Astrocyte (in vitro differentiated cells and primary cell): ENCODE data around the gene WDR59. TPM values are rescaled to one million over a fixed set of nuclear protein-coding genes. Genes with fewer than 3 reads are reported as not detected.

ENCODE experiments used
- DNase-seq: peaks from one replicate; pipeline ENCODE4 v3.0.0-alpha.2; 2010; ENCODE audit warnings: low read depth
- FAIRE-seq: peaks from 2 replicates; lab custom pipeline; 2011; peaks lifted over from hg19 to GRCh38; lab: Jason Lieb, UNC
- H2AFZ ChIP-seq: 2 replicates; pipeline ENCODE4 v1.6.0; 2012; ENCODE audit warnings: low read depth, low read length, inconsistent platforms
- H3K27ac ChIP-seq: 2 replicates; pipeline ENCODE4 v1.5.1; 2011; ENCODE audit warnings: low read depth, low read length, inconsistent platforms
- H3K27me3 ChIP-seq: 2 replicates; pipeline ENCODE4 v1.6.0; 2011; ENCODE audit warnings: low read length, inconsistent platforms; ENCODE audit not compliant: insufficient read depth
- H3K36me3 ChIP-seq: 2 replicates; pipeline ENCODE4 v1.5.1; 2011; ENCODE audit warnings: low read length, inconsistent platforms; ENCODE audit not compliant: insufficient read depth
- H3K4me1 ChIP-seq: 2 replicates; pipeline ENCODE4 v1.5.1; 2011; ENCODE audit warnings: low read length, inconsistent platforms; ENCODE audit not compliant: insufficient read depth
- H3K4me2 ChIP-seq: 2 replicates; pipeline ENCODE4 v1.6.0; 2012; ENCODE audit warnings: low read length, inconsistent platforms
- H3K4me3 ChIP-seq: 2 replicates; pipeline ENCODE4 v1.5.1; 2011; ENCODE audit warnings: low read depth, mild to moderate bottlenecking, low read length, inconsistent platforms; ENCODE audit not compliant: insufficient read depth
- H3K79me2 ChIP-seq: 2 replicates; pipeline ENCODE4 v1.6.0; 2012; ENCODE audit warnings: mild to moderate bottlenecking, low read length, inconsistent platforms; ENCODE audit not compliant: insufficient read depth
- H3K9ac ChIP-seq: 2 replicates; pipeline ENCODE4 v1.6.0; 2012; ENCODE audit warnings: mild to moderate bottlenecking, low read length, inconsistent platforms
- H3K9me3 ChIP-seq: 2 replicates; pipeline ENCODE4 v1.5.1; 2012; ENCODE audit warnings: low read depth, mild to moderate bottlenecking, low read length, inconsistent platforms; ENCODE audit not compliant: insufficient read depth
- H4K20me1 ChIP-seq: 2 replicates; pipeline ENCODE4 v1.6.0; 2012; ENCODE audit warnings: low read length, inconsistent platforms; ENCODE audit not compliant: insufficient read depth
- H3K27ac Mint-ChIP-seq: one replicate; pipeline ENCODE4 v1.8.0; 2021; ENCODE audit warnings: mild to moderate bottlenecking, mixed read lengths; ENCODE audit not compliant: unreplicated experiment
- H3K27me3 Mint-ChIP-seq: one replicate; pipeline ENCODE4 v1.8.0; 2021; ENCODE audit warnings: low read depth, mixed read lengths; ENCODE audit not compliant: unreplicated experiment
- H3K36me3 Mint-ChIP-seq: one replicate; pipeline ENCODE4 v1.8.0; 2021; ENCODE audit warnings: low read depth, mixed read lengths; ENCODE audit not compliant: unreplicated experiment
- H3K4me1 Mint-ChIP-seq: one replicate; pipeline ENCODE4 v1.8.0; 2021; ENCODE audit warnings: low read depth, mixed read lengths; ENCODE audit not compliant: unreplicated experiment
- H3K4me3 Mint-ChIP-seq: one replicate; pipeline ENCODE4 v1.8.0; 2021; ENCODE audit warnings: mild to moderate bottlenecking, moderate library complexity, mixed read lengths; ENCODE audit not compliant: unreplicated experiment
- H3K9me3 Mint-ChIP-seq: one replicate; pipeline ENCODE4 v1.8.0; 2021; ENCODE audit warnings: mild to moderate bottlenecking, mixed read lengths; ENCODE audit not compliant: unreplicated experiment
- CTCF ChIP-seq: IDR thresholded peaks from 2 replicates; pipeline ENCODE4 v1.5.1; 2011; ENCODE audit warnings: low read depth, mild to moderate bottlenecking, inconsistent platforms, low read length, moderate library complexity; ENCODE audit not compliant: insufficient read depth
- EZH2 ChIP-seq: IDR thresholded peaks from 2 replicates; pipeline ENCODE4 v1.6.1; 2012; ENCODE audit warnings: mild to moderate bottlenecking, low read length, inconsistent platforms; ENCODE audit not compliant: insufficient read depth
- total RNA-seq: library from RNA; stranded (reverse); gene quantifications from 2 replicates; pipeline ENCODE4 v1.2.1, GENCODE V29; 2021

Gene WDR59
- total RNA-seq, 1 donor from 2014 or later: 63.8 TPM

DNA sequence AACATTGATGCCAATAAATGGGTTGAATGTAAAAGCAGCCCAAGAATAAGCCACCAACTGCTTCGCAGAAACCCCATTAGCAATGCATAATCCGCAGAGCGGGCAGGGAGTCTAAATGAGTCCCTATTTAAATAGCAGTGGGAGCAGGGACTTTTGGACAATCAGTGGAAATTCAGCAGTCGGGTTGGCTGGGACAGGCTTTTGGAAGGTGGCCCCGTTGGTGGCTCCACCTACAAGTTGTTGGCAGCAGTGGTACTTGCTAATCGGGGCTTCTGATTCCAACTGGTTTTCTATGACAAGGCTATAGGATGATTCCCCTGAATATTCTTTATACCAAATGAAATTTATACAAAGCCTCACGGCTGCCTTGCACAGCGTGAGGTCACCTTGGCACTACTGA lies 86.3 kb downstream of the WDR59 start:
- DNase-seq (no peak), FAIRE-seq (no peak)
- Histone ChIP-seq H3K27me3 (no peaks in the 10 kb centered on the region), H3K36me3 (peaks cover 21% of the 10 kb centered on the region), H4K20me1 (peaks cover 4% of the 10 kb centered on the region), H3K9me3 (no peaks in the 10 kb centered on the region), H3K9ac (no peak overlapping the region), H2AFZ (no peak overlapping the region), H3K4me1 (peaks cover 4% of the 10 kb centered on the region), H3K27ac (no peak overlapping the region), H3K79me2 (no peaks in the 10 kb centered on the region), H3K4me2 (no peak overlapping the region), H3K4me3 (no peak overlapping the region)
- Mint-ChIP-seq H3K27me3 (no peaks in the 10 kb centered on the region), H3K27ac (no peak overlapping the region), H3K9me3 (no peaks in the 10 kb centered on the region), H3K4me3 (no peak overlapping the region), H3K4me1 (peaks cover 6% of the 10 kb centered on the region), H3K36me3 (peaks cover 25% of the 10 kb centered on the region)
- TF ChIP-seq CTCF (no peak), EZH2 (no peak)

GRCh38 chr16:74896389-74897370 lies 88.2 kb downstream of the WDR59 start:
- H3K4me3 Mint-ChIP-seq: no peak overlapping the region
- H3K27ac Mint-ChIP-seq: no peak overlapping the region
- H3K79me2 ChIP-seq: no peaks in the 10 kb centered on the region
- peaks cover 4% of the 10 kb centered on the region for H4K20me1 ChIP-seq
- no peak overlapping the region for H3K9ac ChIP-seq
- peaks cover 4% of the 10 kb centered on the region for H3K4me1 ChIP-seq
- no peak overlapping the region for H2AFZ ChIP-seq
- H3K36me3 ChIP-seq: peaks cover 15% of the 10 kb centered on the region
- H3K4me1 Mint-ChIP-seq: peaks cover 6% of the 10 kb centered on the region
- DNase-seq: peak; percentile 63
- FAIRE-seq: no peak
- TF ChIP-seq CTCF (no peak), EZH2 (no peak)
- no peak overlapping the region for H3K4me3 ChIP-seq
- no peaks in the 10 kb centered on the region for H3K27me3 Mint-ChIP-seq
- no peaks in the 10 kb centered on the region for H3K27me3 ChIP-seq
- no peaks in the 10 kb centered on the region for H3K9me3 ChIP-seq
- no peak overlapping the region for H3K4me2 ChIP-seq
- H3K36me3 Mint-ChIP-seq: peaks cover 15% of the 10 kb centered on the region
- no peaks in the 10 kb centered on the region for H3K9me3 Mint-ChIP-seq
- H3K27ac ChIP-seq: no peak overlapping the region

DNA sequence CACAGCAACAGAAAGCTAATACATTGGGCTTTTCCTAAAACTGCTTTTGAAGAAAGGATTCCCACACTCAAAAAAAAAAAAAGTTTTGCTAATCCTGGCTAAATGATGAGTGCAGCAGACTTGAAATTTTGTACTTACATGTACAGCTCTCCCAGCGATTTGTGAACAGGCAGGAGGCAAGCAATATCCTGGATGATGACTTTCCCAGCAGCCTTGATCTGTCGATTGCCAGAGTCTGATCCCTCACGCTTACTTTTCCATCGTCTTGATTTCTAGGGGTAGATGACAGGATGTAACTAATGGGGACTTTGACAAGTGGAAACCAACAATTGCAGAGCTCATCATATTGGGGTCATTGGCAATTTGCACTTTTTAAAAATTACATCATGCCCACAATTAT lies 91.4 kb downstream of the WDR59 start:
- DNase-seq: no peak
- no peaks in the 10 kb centered on the region for H4K20me1 ChIP-seq
- H3K27ac Mint-ChIP-seq: no peak overlapping the region
- peaks cover 8% of the 10 kb centered on the region for H3K36me3 ChIP-seq
- H3K4me3 Mint-ChIP-seq: no peak overlapping the region
- H2AFZ ChIP-seq: no peak overlapping the region
- no peak overlapping the region for H3K27ac ChIP-seq
- no peaks in the 10 kb centered on the region for H3K27me3 ChIP-seq
- no peak overlapping the region for H3K4me2 ChIP-seq
- no peak for TF ChIP-seq EZH2
- no peak for TF ChIP-seq CTCF
- H3K36me3 Mint-ChIP-seq: peaks cover 15% of the 10 kb centered on the region
- no peak overlapping the region for H3K4me3 ChIP-seq
- no peaks in the 10 kb centered on the region for H3K9me3 Mint-ChIP-seq
- H3K4me1 ChIP-seq: peaks cover 4% of the 10 kb centered on the region
- H3K4me1 Mint-ChIP-seq: peaks cover 4% of the 10 kb centered on the region
- no peaks in the 10 kb centered on the region for H3K79me2 ChIP-seq
- no peak overlapping the region for H3K9ac ChIP-seq
- H3K9me3 ChIP-seq: no peaks in the 10 kb centered on the region
- no peak for FAIRE-seq
- no peaks in the 10 kb centered on the region for H3K27me3 Mint-ChIP-seq
